GM23338 (cell line): ENCODE data around the gene PAM16.

Experiments used
- CTCF ChIP-seq, 2 experiments: fragments of 200-600 bp in 1 of 2; sonication (generic) in 1 of 2; conservative IDR thresholded peaks; 2 replicates each; pipeline versions ENCODE4 v1.5.1 to v1.6.1; 2016 to 2017; ENCODE audit warnings: antibody characterized with exemption in 2 of 2, low read depth in 2 of 2, mild to moderate bottlenecking in 2 of 2, moderate library complexity in 1 of 2
- EZH2 ChIP-seq: fragments of 200-600 bp; sonication (generic); IDR thresholded peaks from one replicate; pipeline ENCODE4 v1.8.0; 2017; ENCODE audit warnings: antibody characterized with exemption, mild to moderate bottlenecking, low read depth; ENCODE audit not compliant: unreplicated experiment
- EZH2phosphoT487 ChIP-seq: fragments of 200-600 bp; sonication (generic); IDR thresholded peaks from one replicate; pipeline ENCODE4 v1.8.1; 2018; ENCODE audit warnings: antibody characterized with exemption; ENCODE audit not compliant: unreplicated experiment
- JUNB ChIP-seq: IDR thresholded peaks from one replicate; pipeline ENCODE4 v1.6.1; 2016; ENCODE audit warnings: antibody characterized with exemption; ENCODE audit not compliant: unreplicated experiment
- POLR2AphosphoS5 ChIP-seq: IDR thresholded peaks from 2 replicates; pipeline ENCODE4 v1.6.1; 2016; ENCODE audit warnings: antibody characterized with exemption, low read depth
- TF ChIP-seq, protein P1 (sequence below): IDR thresholded peaks from one replicate; pipeline ENCODE4 v1.6.1; 2018; ENCODE audit warnings: antibody characterized with exemption; ENCODE audit not compliant: unreplicated experiment

DNA sequence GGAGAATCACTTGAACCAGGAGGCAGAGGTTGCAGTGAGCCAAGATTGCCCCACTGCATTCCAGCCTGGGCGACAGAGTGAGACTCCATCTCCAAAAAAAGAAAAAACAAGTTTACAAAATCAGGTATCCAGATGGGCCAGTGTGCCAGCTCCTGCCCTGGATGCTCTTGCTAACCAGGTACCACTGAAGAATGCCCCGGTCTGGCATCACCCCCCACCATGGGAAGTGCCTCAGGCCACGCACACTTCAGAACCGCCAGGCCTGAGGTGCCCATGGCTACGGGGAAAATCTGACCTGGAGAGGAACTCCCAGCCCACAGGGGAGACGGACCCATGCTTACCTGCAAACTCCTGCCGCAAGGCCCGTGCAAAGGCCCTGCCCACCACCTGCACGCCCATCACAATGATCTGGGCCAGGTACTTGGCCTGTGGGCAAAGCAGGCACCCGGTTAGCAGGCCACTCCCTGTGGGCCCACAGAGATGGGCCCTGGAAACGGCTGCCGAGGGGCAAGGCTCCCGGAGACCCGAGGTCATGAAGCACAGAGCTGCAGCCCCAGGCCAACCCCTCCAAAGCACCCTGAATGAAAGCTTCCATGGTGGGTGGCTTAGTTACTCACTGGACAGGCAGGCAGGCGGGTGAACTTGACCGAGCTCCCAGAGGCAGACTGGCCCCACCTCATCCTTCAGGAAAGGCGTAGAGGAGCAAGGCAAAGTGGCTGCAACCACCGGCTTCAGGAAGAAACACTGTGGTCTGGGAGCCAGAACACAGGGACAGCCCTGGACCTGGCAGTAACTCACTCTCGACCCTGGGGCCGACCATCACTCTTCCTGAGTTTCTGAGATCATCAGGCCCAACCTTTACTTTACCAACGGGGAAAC lies 8.0 kb downstream of the PAM16 start:
- TF ChIP-seq CTCF (conservative IDR thresholded peaks at IDR 0.05; ENCODE audit: low read depth in 2 of 2) = no peak
- TF ChIP-seq JUNB = no peak
- TF ChIP-seq, protein P1, sequence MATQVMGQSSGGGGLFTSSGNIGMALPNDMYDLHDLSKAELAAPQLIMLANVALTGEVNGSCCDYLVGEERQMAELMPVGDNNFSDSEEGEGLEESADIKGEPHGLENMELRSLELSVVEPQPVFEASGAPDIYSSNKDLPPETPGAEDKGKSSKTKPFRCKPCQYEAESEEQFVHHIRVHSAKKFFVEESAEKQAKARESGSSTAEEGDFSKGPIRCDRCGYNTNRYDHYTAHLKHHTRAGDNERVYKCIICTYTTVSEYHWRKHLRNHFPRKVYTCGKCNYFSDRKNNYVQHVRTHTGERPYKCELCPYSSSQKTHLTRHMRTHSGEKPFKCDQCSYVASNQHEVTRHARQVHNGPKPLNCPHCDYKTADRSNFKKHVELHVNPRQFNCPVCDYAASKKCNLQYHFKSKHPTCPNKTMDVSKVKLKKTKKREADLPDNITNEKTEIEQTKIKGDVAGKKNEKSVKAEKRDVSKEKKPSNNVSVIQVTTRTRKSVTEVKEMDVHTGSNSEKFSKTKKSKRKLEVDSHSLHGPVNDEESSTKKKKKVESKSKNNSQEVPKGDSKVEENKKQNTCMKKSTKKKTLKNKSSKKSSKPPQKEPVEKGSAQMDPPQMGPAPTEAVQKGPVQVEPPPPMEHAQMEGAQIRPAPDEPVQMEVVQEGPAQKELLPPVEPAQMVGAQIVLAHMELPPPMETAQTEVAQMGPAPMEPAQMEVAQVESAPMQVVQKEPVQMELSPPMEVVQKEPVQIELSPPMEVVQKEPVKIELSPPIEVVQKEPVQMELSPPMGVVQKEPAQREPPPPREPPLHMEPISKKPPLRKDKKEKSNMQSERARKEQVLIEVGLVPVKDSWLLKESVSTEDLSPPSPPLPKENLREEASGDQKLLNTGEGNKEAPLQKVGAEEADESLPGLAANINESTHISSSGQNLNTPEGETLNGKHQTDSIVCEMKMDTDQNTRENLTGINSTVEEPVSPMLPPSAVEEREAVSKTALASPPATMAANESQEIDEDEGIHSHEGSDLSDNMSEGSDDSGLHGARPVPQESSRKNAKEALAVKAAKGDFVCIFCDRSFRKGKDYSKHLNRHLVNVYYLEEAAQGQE = no peak
- TF ChIP-seq POLR2AphosphoS5 = no peak
- TF ChIP-seq EZH2 = no peak
- no peak for TF ChIP-seq EZH2phosphoT487
